GM19463 (cell line): ENCODE results near the gene RPS26.
"Not testable (repeated sequence)": the region's sequence is repeated elsewhere in the genome, so short reads cannot be mapped to it uniquely, and the experiment has no call there.

Experiments used
- ATAC-seq: cut with Tn5 transposase; IDR thresholded peaks from one replicate; pipeline ENCODE4 v1.9.1; 2021; ENCODE audit warnings: mild to moderate bottlenecking, moderate library complexity; ENCODE audit not compliant: unreplicated experiment

Gene RPS26

DNA sequence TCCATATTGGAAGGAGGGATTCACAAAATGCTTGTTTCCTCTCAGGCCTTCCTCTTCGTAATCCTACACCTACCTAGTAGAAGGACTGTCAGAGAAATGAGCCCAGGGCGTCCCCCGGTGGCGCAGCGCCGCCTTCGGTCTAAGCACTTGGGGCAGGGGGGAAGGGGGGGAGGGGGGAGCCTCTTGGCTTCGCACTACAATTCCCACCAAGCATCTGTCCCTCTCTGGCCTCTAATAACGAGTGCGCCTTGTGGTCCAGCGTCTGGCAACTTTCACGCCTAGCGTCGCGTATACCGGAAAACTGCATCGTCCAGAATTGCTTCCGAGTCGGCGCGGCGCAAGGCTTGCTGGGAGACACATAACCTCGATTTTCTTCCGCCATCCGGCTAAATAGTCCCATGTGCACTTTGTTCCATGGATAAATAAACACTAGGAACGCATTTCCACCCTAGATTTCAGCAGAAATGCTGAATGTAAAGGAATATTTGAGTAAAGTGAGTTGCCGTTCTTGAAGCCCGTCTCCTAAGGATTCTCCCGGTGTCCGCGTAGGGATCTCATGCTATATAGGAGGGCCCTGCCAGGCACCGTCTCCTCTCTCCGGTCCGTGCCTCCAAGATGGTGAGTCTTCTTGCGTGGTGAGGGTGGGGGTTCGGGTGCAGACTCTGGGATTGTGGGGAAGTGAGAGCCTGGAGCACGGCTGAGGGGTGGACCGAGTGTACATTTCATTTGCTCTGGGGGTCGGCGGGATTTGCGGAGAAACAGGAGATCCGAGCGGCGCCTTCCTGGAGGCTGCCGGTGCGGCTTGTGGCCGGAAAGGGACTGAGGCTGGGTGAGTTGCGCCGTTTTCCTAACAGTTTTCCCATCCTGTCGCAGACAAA lies at the start of gene RPS26:
RPS26 (plus strand) TSS at position 367 of the 878 bp plus-strand sequence; CDS start at position 616, 249 bp downstream.
- ATAC-seq: peak; percentile 95

DNA sequence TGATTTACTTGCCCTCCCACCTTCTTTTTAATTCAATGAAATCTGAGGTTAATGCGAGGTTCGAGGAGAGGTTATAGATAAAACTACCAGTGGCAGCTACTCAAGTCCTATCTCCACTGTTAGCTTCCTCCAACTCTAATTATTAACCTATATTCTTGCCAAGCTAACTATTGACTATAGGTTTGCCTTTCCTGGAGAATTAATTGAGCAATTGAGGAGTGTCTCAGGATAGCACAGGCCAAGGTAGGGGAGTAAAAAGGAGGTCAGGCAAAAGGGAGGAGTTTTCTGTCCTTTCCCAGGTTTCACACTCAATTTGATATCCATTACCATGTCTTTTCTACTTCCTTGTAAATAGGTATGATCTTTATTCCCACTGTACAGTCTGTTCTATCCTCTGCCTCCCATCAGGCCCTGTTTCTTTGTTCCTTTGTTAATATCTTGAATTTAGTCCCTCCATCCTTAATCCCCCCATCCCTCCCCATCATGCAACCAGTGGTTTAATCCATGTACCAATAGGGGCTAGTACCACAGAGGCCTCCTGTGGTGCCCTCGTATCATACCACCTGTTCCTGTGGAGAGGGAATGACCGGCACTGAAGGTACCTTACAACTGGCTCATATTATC lies 48.4 kb upstream of the RPS26 start:
- no peak for ATAC-seq

DNA sequence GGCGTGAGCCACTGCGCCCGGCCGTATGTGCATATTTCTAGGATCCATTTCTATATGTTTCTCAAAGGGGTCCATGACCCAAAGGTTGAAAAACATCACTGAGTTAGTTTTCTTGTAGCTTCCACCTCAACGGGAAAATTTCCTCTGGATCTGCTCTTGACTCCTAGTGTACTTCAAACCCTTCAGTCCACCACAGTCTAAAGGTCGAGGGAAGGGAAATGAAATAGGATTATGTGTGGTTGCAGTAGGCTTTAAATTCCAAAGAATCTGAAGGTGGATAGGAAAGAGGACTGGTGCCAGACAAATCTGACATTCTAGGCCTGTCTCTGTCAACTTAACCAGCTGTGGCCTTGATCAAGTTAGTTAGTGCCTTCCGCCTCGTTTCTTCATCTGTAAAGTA lies 46.4 kb upstream of the RPS26 start:
- no peak for ATAC-seq

DNA sequence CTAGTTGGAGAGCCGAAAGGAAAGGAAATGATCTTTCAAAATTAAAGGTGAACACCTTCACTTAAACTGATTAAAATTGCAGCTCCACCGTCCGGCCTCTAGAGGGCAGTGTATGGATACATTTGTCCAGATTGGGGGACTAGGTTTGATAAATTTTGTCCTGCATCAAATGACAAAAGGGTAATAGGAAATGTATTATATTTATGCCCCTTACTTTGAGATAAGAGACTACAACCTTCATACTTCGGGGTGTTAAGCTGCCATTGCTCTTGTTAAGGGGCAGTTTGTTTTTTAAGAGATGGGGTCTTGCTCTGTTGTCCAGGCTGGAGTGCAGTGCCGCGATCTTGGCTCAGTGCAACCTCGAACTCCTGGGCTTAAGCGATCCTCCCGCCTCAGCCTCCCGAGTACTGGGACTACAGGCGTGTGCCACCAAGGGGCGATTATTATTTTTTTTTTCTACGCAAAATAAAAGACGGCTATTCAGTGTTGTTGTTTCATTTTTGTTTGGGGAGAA lies 45.5 kb upstream of the RPS26 start:
- ATAC-seq: no peak

DNA sequence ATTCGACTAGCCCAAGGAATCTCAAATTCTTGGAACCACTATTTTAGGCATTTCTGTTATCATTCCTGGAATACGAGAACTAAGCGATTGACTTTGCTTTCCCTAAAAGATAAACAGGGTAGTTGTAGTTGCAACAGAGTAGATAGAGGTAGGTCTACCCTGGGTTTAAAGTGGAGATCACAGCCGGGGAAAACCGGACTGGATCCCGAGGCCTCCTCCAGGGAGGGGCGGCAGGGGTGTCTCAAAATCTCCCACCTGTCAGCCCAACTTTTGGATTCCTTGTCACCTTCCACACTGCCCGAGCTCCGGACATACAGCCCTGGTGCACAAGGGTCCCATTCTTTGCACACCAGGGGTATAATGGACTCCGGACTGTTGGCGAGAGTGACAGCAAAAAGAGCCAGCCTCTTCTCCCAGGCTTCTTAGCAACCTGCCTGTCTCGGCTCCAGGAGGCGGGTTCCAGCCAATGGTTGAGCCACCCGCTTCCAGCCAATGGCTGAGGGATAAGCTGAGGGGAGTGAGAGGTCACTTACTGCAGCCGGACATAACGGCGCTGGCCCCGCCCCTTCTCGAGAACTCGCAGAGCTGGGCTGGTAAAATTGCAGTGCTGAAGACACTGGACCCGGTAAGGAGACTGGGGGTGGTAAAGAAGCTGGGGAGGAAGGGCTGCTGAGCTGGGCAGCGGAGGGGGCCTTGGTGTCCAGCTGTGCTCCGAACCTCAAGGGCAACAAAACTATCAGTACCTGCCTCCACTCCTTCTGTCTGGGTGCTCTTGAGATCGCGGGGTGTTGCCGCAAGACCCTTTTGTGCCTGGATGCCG lies 44.8 kb upstream of the RPS26 start, which contains the start of gene SUOX:
SUOX (plus strand) TSS at position 562 of the 820 bp plus-strand sequence. CDS start 4,946 bp downstream, outside the sequence.
- peak; percentile 100 for ATAC-seq

DNA sequence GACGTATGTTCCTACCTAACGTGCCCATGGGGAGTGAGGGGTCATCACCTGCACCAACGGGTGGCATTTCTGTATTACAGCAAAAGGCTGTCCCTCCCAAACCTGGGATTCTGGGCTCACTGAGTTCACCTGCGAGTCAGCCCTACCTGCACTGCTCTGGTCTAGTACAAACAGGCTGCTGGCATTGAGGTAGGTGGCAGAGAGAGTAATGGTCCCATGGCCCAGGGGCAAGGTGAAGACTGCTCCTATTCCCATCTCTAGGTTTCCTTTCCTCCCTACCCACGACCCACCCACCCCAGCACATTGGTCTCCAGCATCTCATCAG lies 44.2 kb upstream of the RPS26 start:
- ATAC-seq: peak; percentile 1

DNA sequence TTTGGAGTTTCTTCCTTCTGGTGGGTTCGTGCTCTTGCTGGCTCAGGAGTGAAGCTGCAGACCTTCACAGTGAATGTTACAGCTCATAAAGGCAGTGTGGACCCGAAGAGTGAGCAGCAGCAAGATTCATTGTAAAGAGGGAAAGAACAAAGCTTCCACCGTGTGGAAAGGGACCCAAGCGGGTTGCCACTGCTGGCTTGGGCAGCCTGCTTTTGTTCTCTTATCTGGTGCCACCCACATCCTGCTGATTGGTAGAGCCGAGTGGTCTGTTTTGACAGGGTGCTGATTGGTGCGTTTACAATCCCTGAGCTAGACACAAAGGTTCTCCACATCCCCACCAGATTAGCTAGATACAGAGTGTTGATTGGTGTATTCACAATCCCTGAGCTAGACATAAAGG lies 42.2 kb upstream of the RPS26 start:
- not testable (repeated sequence) for ATAC-seq

DNA sequence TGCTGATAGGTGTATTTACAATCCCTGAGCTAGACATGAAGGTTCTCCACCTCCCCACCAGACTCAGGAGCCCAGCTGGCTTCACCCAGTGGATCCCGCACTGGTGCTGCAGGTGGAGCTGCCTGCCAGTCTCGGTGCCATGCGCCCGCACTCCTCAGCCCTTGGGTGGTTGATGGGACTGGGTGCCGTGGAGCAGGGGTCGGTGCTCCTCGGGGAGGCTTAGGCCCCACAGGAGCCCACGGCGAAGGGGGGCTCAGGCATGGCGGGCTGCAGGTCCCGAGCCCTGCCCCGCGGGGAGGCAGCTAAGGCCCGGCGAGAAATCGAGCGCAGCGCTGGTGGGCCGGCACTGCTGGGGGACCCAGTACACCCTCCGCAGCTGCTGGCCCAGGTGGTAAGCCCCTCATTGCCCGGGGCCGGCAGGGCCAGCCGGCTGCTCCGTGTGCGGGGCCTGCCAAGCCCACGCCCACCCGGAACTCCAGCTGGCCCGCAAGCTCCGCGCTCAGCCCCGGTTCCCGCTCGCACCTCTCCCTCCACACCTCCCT lies 41.6 kb upstream of the RPS26 start:
- not testable (repeated sequence) for ATAC-seq

DNA sequence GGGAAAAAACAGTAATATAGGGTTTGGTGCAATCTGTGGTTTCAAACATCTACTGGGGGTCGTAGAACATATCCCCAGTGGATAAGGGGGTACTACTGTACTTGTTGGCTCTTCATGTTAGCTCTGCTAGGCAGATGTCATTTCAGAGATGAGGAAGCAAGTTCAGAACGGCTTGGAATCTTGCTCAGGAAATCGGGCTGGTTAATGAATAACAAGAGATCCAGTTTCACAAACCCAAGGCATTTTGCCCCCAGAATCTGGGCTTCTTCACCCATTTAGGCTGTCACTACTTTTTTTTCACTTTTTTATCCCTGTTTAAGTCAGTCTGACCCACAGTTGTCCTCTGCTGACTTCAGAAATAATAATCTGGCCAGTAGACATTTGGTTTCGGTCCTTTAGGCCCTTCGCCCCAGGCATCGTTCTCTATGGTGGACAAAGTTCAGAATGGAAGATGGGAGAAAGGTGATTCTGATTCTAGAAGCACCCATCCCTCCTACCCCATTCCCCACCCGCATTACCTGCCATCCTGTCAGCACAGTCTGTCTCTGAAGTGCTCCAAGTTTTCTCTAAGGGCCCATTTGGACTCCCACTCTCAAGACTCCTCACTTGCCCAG lies 40.1 kb upstream of the RPS26 start:
- ATAC-seq: no peak

DNA sequence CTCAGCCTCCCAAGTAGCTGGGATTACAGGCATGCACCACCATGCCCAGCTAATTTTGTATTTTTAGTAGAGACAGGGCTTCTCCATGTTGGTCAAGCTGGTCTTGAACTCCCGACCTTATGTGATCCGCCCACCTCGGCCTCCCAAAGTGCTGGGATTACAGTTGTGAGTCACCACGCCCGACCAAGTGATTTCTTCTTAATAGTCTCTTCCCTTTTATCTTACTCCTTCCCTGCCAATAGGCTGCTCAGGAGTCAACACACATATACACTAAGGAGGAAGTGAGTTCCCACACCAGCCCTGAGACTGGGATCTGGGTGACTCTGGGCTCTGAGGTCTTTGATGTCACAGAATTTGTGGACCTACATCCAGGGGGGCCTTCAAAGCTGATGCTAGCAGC lies 38.3 kb upstream of the RPS26 start:
- ATAC-seq: not testable (repeated sequence)

DNA sequence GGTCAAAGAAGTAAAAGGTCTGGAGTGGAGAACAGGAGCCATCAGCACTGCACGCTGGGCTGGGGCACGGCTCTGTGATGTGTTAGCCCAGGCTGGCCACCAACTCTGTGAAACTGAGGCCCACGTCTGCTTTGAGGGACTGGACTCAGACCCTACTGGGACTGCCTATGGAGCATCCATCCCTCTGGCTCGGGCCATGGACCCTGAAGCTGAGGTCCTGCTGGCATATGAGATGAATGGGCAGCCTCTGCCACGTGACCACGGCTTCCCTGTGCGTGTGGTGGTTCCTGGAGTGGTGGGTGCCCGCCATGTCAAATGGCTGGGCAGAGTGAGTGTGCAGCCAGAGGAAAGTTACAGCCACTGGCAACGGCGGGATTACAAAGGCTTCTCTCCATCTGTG lies 37.5 kb upstream of the RPS26 start:
- ATAC-seq: no peak

DNA sequence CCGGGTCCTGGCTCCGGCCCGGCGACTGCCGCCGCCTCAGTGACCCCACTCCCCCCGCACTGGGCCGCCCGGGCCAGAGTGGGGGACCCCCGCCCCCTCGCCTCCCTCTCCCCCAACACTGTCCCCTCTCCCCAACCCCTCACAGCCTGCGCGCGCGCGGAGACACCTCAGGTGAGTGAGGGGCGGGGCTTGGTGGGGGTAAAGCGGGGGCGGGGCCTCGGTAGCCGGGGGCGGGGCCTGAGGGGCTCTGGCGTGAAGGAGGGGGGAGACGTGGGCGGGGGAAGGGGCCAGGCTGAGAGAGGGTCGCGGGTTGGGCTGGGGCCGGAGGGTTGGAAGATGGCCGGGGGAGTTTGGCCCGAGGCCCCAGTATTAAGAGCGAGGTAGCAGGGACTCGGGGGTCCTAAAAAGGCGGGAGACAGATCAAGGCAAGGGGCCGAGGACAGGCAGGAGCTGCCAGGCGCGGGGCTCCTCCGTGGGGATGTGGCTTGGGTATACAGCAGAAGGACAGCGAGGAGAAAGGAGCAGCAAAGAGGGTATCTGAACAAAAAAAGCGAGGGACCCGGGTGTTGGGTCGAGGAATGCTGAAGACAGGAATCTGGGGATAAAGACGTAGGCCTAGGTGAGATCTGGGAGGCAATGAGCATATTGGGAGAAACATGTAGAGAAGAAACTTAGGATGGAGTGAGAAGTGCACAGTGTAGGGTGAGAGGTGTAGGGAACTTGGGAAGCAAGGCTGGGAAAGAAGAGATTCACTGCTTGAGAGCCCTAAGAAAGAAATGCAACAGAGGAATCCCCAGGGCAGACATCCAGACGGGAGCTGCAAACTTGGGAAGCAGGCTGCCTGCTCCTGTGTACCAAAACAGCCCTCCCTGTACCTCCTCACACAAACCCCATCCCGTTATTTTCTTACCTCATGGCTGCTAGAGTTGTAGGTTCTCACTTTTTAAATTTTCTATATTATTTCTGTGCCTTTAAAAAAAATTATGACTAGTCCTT lies 33.9 kb upstream of the RPS26 start:
- peak; percentile 46 for ATAC-seq

DNA sequence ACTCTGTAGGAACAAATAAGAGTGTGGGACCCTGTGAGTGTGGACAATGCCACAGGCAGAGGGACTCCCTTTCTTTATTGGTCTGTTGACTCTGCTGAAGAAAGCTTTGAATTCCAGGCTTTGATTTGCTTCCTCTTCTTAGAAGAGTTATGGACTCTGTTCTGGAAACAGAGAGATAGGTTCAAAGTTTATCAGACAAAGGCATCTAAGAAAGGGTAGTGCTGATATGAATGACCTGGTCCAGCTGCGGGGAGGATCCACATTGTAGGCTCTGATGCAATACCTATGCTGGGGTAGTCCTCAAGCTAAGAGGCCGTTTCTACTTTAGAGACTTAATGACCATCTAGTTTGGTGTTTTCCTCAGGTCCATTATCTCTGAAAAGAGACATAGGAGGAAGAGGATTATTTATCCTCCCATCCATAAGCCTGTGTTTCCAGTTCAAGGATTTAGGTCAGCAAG lies 31.6 kb upstream of the RPS26 start:
- no peak for ATAC-seq

DNA sequence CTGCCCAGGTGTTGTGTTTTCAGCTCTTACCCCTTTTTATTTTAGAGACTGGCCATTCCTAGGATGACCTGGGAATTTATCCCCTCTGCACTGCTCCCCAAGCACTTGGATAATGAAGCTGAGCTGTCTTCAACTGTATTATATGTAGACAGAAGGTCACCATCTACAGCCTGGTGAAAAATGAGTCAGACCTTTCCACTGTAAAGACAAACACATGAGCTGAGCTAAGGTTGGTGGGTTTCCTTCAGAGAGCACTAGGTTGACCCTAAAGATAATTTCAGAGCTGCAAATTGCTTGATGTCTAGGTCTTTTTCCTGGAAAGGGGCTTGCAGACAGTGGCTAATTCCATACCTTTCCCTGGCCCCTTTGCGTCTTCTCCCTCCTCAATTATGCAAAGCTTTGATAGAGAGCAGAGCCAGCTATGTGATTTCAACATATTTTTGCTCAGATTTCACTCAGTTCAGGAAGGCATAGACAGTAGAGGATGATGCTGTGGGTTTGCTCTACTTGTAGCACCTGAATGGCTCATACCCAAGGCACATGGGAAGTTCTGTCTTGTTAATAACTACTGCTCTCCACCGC lies 30.1 kb upstream of the RPS26 start:
- ATAC-seq: no peak

DNA sequence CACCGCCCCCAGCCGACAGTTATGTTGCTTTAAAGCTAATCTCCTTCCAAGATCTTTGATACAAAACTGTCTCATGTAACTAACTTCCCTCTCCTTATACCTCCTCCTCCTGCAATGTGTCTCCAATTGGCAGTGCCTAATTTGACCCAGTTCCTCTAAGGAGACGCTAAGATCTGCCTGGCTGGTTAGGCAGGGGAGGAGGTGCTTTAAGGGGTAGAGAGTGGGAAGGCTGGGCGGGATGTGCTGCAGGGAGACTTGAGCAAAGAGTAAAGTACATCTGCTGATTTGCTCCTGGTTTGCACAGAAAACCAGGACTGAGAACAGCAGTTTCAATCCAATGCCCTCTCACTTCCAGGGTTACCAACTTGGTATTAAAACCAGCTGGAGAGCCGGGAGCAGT lies 28.2 kb upstream of the RPS26 start:
- ATAC-seq: no peak

DNA sequence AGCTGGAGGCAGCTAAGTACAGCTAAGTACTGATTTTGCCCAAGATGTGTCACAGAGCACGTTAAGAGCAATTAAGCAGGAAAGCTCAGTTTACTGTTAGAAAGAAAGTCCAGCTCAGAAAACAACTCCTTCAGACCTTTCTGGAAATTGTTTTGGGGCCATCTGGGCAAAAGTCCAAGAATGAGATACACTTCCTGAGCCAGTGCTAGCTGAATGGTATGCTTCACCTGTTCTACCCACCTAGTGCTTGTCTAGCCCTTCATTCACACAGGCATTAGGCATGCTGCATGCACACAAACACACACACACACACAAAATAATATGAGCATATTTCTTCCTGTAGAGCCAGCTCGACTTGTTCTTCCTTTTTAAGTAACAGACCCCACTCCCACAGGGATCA lies 27.5 kb upstream of the RPS26 start:
- no peak for ATAC-seq

DNA sequence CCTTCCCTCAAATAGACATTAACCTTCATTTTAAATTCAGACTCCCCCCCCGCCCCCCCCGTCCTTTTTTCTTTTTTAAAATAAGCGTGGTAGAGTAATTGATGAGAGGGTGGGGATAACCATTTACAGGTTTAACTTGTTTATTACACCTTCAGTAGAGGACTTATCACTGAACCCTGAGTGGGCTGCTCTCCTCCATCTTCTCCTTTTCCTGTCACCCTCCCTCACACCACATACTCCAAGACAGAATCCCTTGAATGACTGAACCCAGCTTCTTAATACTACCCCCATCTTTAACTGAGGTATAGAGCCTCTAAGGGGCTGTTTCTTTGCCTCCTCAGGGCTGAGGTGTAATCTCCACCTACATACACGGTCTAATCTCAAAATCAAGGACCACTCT lies 24.5 kb upstream of the RPS26 start:
- no peak for ATAC-seq

DNA sequence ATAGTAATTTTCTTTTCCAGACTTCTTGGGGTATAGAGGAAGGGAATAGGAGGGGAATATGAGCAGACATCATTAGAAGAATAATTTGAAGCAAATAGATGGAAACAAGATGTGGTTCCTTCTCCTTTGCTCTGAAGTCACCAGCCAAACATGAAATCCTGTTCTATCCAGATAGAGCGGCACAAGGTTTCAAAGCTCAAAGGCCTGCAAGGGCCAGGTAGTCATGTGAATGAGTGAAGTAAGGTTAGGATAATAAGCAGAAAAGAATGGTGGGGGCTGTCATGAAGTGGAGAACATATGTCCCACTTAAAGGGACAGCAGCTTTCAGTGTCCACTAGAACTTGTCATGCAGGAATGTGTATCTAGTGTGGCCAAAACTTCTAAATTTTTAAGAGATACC lies 23.4 kb upstream of the RPS26 start:
- no peak for ATAC-seq
